Parathyroid adenoma (tissue), 2 donors: Measurements from ENCODE around the gene MAGI2.

Experiments used
- H2AFZ ChIP-seq: fragments of 300-600 bp; sonication (generic); one replicate; pipeline ENCODE4 v1.7.0; 2017; ENCODE audit warnings: antibody characterized with exemption, mild to moderate bottlenecking
- H3K27ac ChIP-seq: fragments of 300-600 bp; sonication (generic); one replicate; pipeline ENCODE4 v1.7.0; 2017
- H3K27me3 ChIP-seq: fragments of 300-600 bp; sonication (generic); one replicate; pipeline ENCODE4 v1.7.0; 2017; ENCODE audit warnings: low read length; ENCODE audit not compliant: control insufficient read depth, insufficient read depth
- H3K36me3 ChIP-seq: fragments of 300-600 bp; sonication (generic); one replicate; pipeline ENCODE4 v1.7.0; 2017; ENCODE audit warnings: low read length; ENCODE audit not compliant: control insufficient read depth, insufficient read depth
- H3K4me1 ChIP-seq: fragments of 300-600 bp; sonication (generic); one replicate; pipeline ENCODE4 v1.7.0; 2017; ENCODE audit warnings: control low read depth
- H3K4me2 ChIP-seq: fragments of 300-600 bp; sonication (generic); one replicate; pipeline ENCODE4 v1.7.0; 2017; ENCODE audit warnings: low read length
- H3K4me3 ChIP-seq: fragments of 300-600 bp; sonication (generic); one replicate; pipeline ENCODE4 v1.7.0; 2017; ENCODE audit warnings: low read depth, low read length
- H3K79me2 ChIP-seq: fragments of 300-600 bp; sonication (generic); one replicate; pipeline ENCODE4 v1.7.0; 2017; ENCODE audit warnings: control low read depth
- H3K9ac ChIP-seq: fragments of 300-600 bp; sonication (generic); one replicate; pipeline ENCODE4 v1.7.0; 2017; ENCODE audit warnings: mild to moderate bottlenecking
- H3K9me3 ChIP-seq: fragments of 300-600 bp; sonication (generic); one replicate; pipeline ENCODE4 v1.7.0; 2017; ENCODE audit warnings: low read length; ENCODE audit not compliant: control insufficient read depth
- TF ChIP-seq, protein P1 (sequence below): fragments of 300-600 bp; sonication (generic); IDR thresholded peaks from one replicate; pipeline ENCODE4 v1.7.0; 2017; ENCODE audit warnings: antibody characterized with exemption, mild to moderate bottlenecking
- donor health status: primary hyperparathyroidism.

The MAGI2 gene

DNA sequence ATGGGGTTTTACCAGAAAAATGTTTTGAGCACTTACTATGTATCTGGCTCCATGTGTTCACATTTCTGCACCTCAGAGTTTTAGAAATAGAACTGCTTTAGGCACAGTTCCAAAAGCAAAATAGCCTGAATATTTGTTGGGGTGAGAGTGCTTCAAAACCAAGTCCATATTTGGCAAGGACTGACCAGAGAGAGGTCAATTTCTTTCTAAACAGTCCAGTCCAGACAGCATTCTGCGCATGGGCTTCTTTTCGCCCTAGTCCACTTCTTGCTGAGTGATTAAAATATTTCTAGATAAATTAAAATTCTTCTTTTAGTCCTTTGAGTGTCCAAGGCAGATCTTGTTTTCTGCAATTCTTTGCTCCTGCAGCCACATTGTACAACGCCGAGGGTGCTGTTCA is 1227.9 kb downstream of the MAGI2 start:
- TF ChIP-seq, protein P1, sequence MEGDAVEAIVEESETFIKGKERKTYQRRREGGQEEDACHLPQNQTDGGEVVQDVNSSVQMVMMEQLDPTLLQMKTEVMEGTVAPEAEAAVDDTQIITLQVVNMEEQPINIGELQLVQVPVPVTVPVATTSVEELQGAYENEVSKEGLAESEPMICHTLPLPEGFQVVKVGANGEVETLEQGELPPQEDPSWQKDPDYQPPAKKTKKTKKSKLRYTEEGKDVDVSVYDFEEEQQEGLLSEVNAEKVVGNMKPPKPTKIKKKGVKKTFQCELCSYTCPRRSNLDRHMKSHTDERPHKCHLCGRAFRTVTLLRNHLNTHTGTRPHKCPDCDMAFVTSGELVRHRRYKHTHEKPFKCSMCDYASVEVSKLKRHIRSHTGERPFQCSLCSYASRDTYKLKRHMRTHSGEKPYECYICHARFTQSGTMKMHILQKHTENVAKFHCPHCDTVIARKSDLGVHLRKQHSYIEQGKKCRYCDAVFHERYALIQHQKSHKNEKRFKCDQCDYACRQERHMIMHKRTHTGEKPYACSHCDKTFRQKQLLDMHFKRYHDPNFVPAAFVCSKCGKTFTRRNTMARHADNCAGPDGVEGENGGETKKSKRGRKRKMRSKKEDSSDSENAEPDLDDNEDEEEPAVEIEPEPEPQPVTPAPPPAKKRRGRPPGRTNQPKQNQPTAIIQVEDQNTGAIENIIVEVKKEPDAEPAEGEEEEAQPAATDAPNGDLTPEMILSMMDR = no peak
- no peak overlapping the region for H3K9ac ChIP-seq
- H3K36me3 ChIP-seq = no peaks in the 10 kb centered on the region
- no peak overlapping the region for H3K4me2 ChIP-seq
- no peak overlapping the region for H3K27ac ChIP-seq
- no peaks in the 10 kb centered on the region for H3K27me3 ChIP-seq
- no peaks in the 10 kb centered on the region for H3K4me1 ChIP-seq
- H3K4me3 ChIP-seq = no peak overlapping the region
- H3K79me2 ChIP-seq = no peaks in the 10 kb centered on the region
- no peak overlapping the region for H2AFZ ChIP-seq
- H3K9me3 ChIP-seq = no peaks in the 10 kb centered on the region

GRCh38 chr7:78224923-78225322 is 1228.5 kb downstream of the MAGI2 start:
- no peaks in the 10 kb centered on the region for H3K36me3 ChIP-seq
- TF ChIP-seq, protein P1 = no peak
- H3K27ac ChIP-seq = no peak overlapping the region
- no peaks in the 10 kb centered on the region for H3K79me2 ChIP-seq
- H3K27me3 ChIP-seq = no peaks in the 10 kb centered on the region
- no peaks in the 10 kb centered on the region for H3K9me3 ChIP-seq
- no peak overlapping the region for H3K9ac ChIP-seq
- no peak overlapping the region for H2AFZ ChIP-seq
- H3K4me2 ChIP-seq = no peak overlapping the region
- no peaks in the 10 kb centered on the region for H3K4me1 ChIP-seq
- H3K4me3 ChIP-seq = no peak overlapping the region

DNA sequence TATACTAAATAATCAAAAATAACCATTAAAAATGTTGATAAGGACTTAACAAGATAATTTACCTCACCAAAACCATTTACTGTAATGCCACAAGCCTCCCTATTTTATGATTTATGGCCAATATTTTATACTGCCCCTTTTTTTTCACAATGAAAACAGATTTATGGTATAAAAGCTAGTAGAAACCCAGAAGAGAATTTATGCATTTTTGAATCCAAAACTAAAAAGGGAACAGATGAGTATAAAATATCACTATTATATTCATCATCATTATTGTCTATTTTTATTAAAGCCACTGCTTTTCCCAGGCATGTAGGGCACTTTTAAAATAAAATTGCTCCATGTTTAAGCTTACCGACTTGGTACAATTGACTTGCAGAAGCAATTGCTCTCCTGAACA is 1229.9 kb downstream of the MAGI2 start:
- Histone ChIP-seq H2AFZ (no peak overlapping the region), H3K79me2 (no peaks in the 10 kb centered on the region), H3K4me1 (no peaks in the 10 kb centered on the region), H3K36me3 (no peaks in the 10 kb centered on the region), H3K9ac (no peak overlapping the region), H3K9me3 (no peaks in the 10 kb centered on the region), H3K4me3 (no peak overlapping the region), H3K27me3 (no peaks in the 10 kb centered on the region), H3K4me2 (no peak overlapping the region), H3K27ac (no peak overlapping the region)
- TF ChIP-seq, protein P1 = no peak

- no peaks in the 10 kb centered on the region for H3K9me3 ChIP-seq
- H3K79me2 ChIP-seq = no peaks in the 10 kb centered on the region
- no peak overlapping the region for H3K4me3 ChIP-seq
- no peaks in the 10 kb centered on the region for H3K4me1 ChIP-seq
- no peak overlapping the region for H3K27ac ChIP-seq
- TF ChIP-seq, protein P1 = no peak
- no peak overlapping the region for H3K9ac ChIP-seq
- H3K4me2 ChIP-seq = no peak overlapping the region
- no peaks in the 10 kb centered on the region for H3K27me3 ChIP-seq
- H2AFZ ChIP-seq = no peak overlapping the region
- H3K36me3 ChIP-seq = no peaks in the 10 kb centered on the region
Measured at GRCh38 chr7:78222001-78222751, 1231.3 kb downstream of the MAGI2 start.

- Histone ChIP-seq H3K4me2 (no peak overlapping the region), H3K79me2 (no peaks in the 10 kb centered on the region)
Measured at GRCh38 chr7:78220754-78221153, 1232.7 kb downstream of the MAGI2 start.

More at GRCh38 chr7:78220754-78221153, 1232.7 kb downstream of the MAGI2 start:
- Histone ChIP-seq H3K4me3 (no peak overlapping the region), H3K36me3 (no peaks in the 10 kb centered on the region), H2AFZ (no peak overlapping the region), H3K4me1 (no peaks in the 10 kb centered on the region), H3K9me3 (no peaks in the 10 kb centered on the region), H3K27me3 (no peaks in the 10 kb centered on the region), H3K27ac (no peak overlapping the region), H3K9ac (no peak overlapping the region)
- TF ChIP-seq, protein P1 = no peak
